A673 (cell line): ENCODE measurements around the gene VPS37B. TPM values are rescaled to one million over a fixed set of nuclear protein-coding genes. Genes with fewer than 3 reads are reported as not detected.
"Not testable (repeated sequence)": the region's sequence is repeated elsewhere in the genome, so short reads cannot be mapped to it uniquely, and the experiment has no call there.

Experiments used
- BruUV-seq: library from RNA; stranded (reverse); fragments of 400-500 nt; replicated peaks from 2 replicates; lab custom pipeline; 2021; lab: Mats Ljungman, UMichigan
- CTCF ChIA-PET: fragments of 300-600 bp; sonication (Branson Sonifier 250); formaldehyde crosslinking; loops from one replicate; lab custom pipeline; 2022; ENCODE audit warnings: antibody characterized with exemption; lab: Charles Lee
- POLR2A ChIA-PET: fragments of 300-600 bp; sonication (Branson Sonifier 250); formaldehyde crosslinking; loops from one replicate; lab custom pipeline; 2022; ENCODE audit warnings: antibody characterized with exemption; ENCODE audit not compliant: low non-redundant PET; lab: Charles Lee
- DNase-seq: peaks from one replicate; pipeline ENCODE4 v3.0.0-alpha.2; 2015; ENCODE audit warnings: low spot score
- H3K27ac ChIP-seq: fragments of 200-600 bp; sonication (generic); 2 replicates; pipeline ENCODE4 v1.5.1; 2016; ENCODE audit warnings: mixed run types, low read depth, mild to moderate bottlenecking, mixed read lengths, antibody characterized with exemption, low read length; ENCODE audit not compliant: poor library complexity, severe bottlenecking
- H3K27me3 ChIP-seq: fragments of 200-600 bp; sonication (generic); replicated peaks from 2 replicates; pipeline ENCODE4 v1.6.1; 2017; ENCODE audit warnings: mixed run types, low read depth, mild to moderate bottlenecking, mixed read lengths, antibody characterized with exemption, low read length; ENCODE audit not compliant: insufficient read depth, poor library complexity
- H3K36me3 ChIP-seq: fragments of 200-600 bp; sonication (generic); 2 replicates; pipeline ENCODE4 v1.6.1; 2016; ENCODE audit warnings: mixed run types, mild to moderate bottlenecking, mixed read lengths, antibody characterized with exemption, low read length; ENCODE audit not compliant: insufficient read depth, poor library complexity, severe bottlenecking
- H3K4me1 ChIP-seq: fragments of 200-600 bp; sonication (generic); 2 replicates; pipeline ENCODE4 v1.6.1; 2017; ENCODE audit warnings: mixed run types, mild to moderate bottlenecking, mixed read lengths, antibody characterized with exemption, low read length; ENCODE audit not compliant: insufficient read depth, poor library complexity, severe bottlenecking
- H3K4me3 ChIP-seq: fragments of 200-600 bp; sonication (generic); 2 replicates; pipeline ENCODE4 v1.5.1; 2016; ENCODE audit warnings: low read depth, mixed run types, mild to moderate bottlenecking, mixed read lengths, low read length; ENCODE audit not compliant: poor library complexity, severe bottlenecking
- H3K9me3 ChIP-seq: fragments of 200-600 bp; sonication (generic); 2 replicates; pipeline ENCODE4 v1.6.1; 2016; ENCODE audit warnings: mixed run types, low read depth, mild to moderate bottlenecking, mixed read lengths, antibody characterized with exemption, low read length; ENCODE audit not compliant: poor library complexity, severe bottlenecking
- CTCF ChIP-seq: fragments of 300-800, 200-600 bp; sonication (generic); conservative IDR thresholded peaks from 2 replicates; pipeline ENCODE4 v1.5.1; 2017; ENCODE audit warnings: low read depth, mild to moderate bottlenecking, antibody characterized with exemption, low read length, moderate library complexity, mixed read lengths
- EZH2 ChIP-seq: fragments of 200-600 bp; sonication (generic); IDR thresholded peaks from 2 replicates; pipeline ENCODE4 v1.6.1; 2017; ENCODE audit warnings: borderline replicate concordance, low read depth, mild to moderate bottlenecking, mixed read lengths, antibody characterized with exemption, low read length; ENCODE audit not compliant: poor library complexity, severe bottlenecking
- intact Hi-C: fragments of 100-400 bp; cut with micrococcal nuclease; formaldehyde crosslinking; loops from one replicate; pipeline ENCODE4 v1.10.0; 2022; ENCODE audit not compliant: unreplicated experiment
- total RNA-seq: library from RNA; stranded (reverse); gene quantifications from 2 replicates; pipeline ENCODE4 v1.2.3, GENCODE V29; 2021

Gene VPS37B
- total RNA-seq, 1 experiment from 2014 or later: 34.4 TPM

- no peaks in the 10 kb centered on the region for H3K27me3 ChIP-seq
- ChIA-PET POLR2A (no interaction called here), CTCF (no interaction called here)
- no peak overlapping the region for H3K27ac ChIP-seq
- H3K9me3 ChIP-seq: no peaks in the 10 kb centered on the region
- H3K36me3 ChIP-seq: no peaks in the 10 kb centered on the region
- TF ChIP-seq EZH2 (no peak), CTCF (no peak)
- BruUV-seq: no TSS peak
- no peak overlapping the region for H3K4me3 ChIP-seq
- H3K4me1 ChIP-seq: peaks cover 62% of the 10 kb centered on the region
- no peak for DNase-seq
- intact Hi-C loops: loop anchor here (10.0 kb wide), 1 partner anchor 358 kb away; the partner anchor contains the start of genes MPHOSPH9 and MTRFR
Measured at GRCh38 chr12:122876731-122877130, 19.2 kb downstream of the VPS37B start.

GRCh38 chr12:122876281-122876680, 19.6 kb downstream of the VPS37B start:
- DNase-seq, BruUV-seq, H3K27me3 ChIP-seq, CTCF ChIA-PET, H3K4me3 ChIP-seq, H3K9me3 ChIP-seq, H3K27ac ChIP-seq, H3K36me3 ChIP-seq, POLR2A ChIA-PET: not testable (repeated sequence)
- H3K4me1 ChIP-seq: peaks cover 64% of the 10 kb centered on the region
- intact Hi-C loops: loop anchor here (10.0 kb wide), 1 partner anchor 359 kb away; the partner anchor contains the start of genes MPHOSPH9 and MTRFR

- Histone ChIP-seq H3K4me1 (peaks cover 64% of the 10 kb centered on the region), H3K9me3 (no peaks in the 10 kb centered on the region), H3K36me3 (no peaks in the 10 kb centered on the region), H3K27ac (no peak overlapping the region), H3K27me3 (no peaks in the 10 kb centered on the region), H3K4me3 (no peak overlapping the region)
- CTCF ChIA-PET: no interaction called here
- POLR2A ChIA-PET: no interaction called here
- no TSS peak for BruUV-seq
- intact Hi-C loops: loop anchor here (10.0 kb wide), 1 partner anchor 359 kb away; the partner anchor contains the start of genes MPHOSPH9 and MTRFR
- no peak for TF ChIP-seq EZH2
- no peak for TF ChIP-seq CTCF
- DNase-seq: no peak
Measured at GRCh38 chr12:122875590-122876220, 20.2 kb downstream of the VPS37B start.

GRCh38 chr12:122874081-122874480, 21.8 kb downstream of the VPS37B start:
- ChIA-PET POLR2A (no interaction called here), CTCF (no interaction called here)
- Histone ChIP-seq H3K4me3 (no peak overlapping the region), H3K36me3 (peaks cover 14% of the 10 kb centered on the region), H3K4me1 (peaks cover 65% of the 10 kb centered on the region), H3K9me3 (no peaks in the 10 kb centered on the region), H3K27me3 (no peaks in the 10 kb centered on the region), H3K27ac (peak overlapping the region; percentile 7)
- no peak for TF ChIP-seq CTCF
- TF ChIP-seq EZH2: no peak
- DNase-seq: no peak
- no TSS peak for BruUV-seq
- intact Hi-C loops: loop anchor here (10.0 kb wide), 1 partner anchor 361 kb away; the partner anchor contains the start of genes MPHOSPH9 and MTRFR
